Lower leg skin (tissue), 4 donors: ENCODE measurements around the gene PTPN5. TPM values are rescaled to one million over a fixed set of nuclear protein-coding genes. Genes with fewer than 3 reads are reported as not detected.

ENCODE experiments used
- DNase-seq, 2 donors: peaks; one replicate each; pipeline ENCODE4 v3.0.0-alpha.2; 2019; ENCODE audit warnings: low spot score in 2 of 2
- H3K4me3 ChIP-seq: fragments of 200-600 bp; sonication (generic); 2 replicates; pipeline ENCODE4 v1.5.1; 2017; ENCODE audit warnings: mild to moderate bottlenecking, low read depth; ENCODE audit not compliant: poor library complexity, severe bottlenecking
- POLR2A ChIP-seq, 2 donors: fragments of 450-650 bp; IDR thresholded peaks; one replicate each; pipeline ENCODE4 v1.6.1; 2016 to 2017; ENCODE audit warnings: antibody characterized with exemption in 2 of 2, mild to moderate bottlenecking in 1 of 2, moderate library complexity in 1 of 2
- WGBS, 2 donors: methylation state at CpG; one replicate each; pipeline ENCODE4 v1.1.5; 2018; 5-methylcytosine and 5-hydroxymethylcytosine counted together
- intact Hi-C: fragments of 100-400 bp; cut with DNase I; formaldehyde crosslinking; loops from one replicate; pipeline ENCODE4 v1.15.0; 2023; ENCODE audit warnings: low total_unique reads
- total RNA-seq, 4 donors: library from RNA; depleted of rRNA; stranded (reverse); fragments of >200 nt; gene quantifications; one replicate each; pipeline ENCODE4 v1.1.0, GENCODE V29; 2016
- TF ChIP-seq, protein P1 (sequence below), 3 donors: fragments of 450-650 bp; IDR thresholded peaks; one replicate each; pipeline ENCODE4 v1.5.1; 2016; ENCODE audit warnings: antibody characterized with exemption in 3 of 3, mild to moderate bottlenecking in 3 of 3, moderate library complexity in 2 of 3

PTPN5 gene
- total RNA-seq, 4 donors from 2014 or later: 0.29 to 2.7 (median 0.69) TPM; not detected in 1

DNA sequence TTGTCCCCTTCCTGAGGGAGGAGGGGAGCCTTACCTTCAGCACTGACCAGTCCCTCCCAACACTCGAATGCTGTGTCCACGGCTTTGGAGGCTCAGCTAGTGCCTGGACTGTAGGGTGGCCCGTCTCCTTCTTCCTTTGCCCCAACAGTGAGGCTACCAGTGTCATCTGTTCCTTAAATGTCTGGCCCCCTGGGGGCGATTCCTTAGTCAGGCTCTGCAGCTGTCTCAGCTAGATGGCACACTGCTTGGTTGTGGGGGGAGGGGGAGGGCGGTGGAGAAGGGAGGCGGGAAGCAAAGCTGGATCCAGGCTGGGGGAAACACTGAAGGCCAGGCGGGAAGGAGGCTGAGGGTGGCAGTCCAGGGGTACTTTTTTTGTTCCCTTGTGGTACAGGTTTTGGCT, 65.6 kb downstream of the PTPN5 start, which contains the start of gene IGSF22:
IGSF22 (minus strand) TSS at position 149 of the 400 bp plus-strand sequence. CDS start 1,952 bp downstream, outside the sequence.
- DNase-seq: no peak
- WGBS, 2 donors: 71 to 80% methylated on average over 7 of the region's 7 CpGs
- H3K4me3 ChIP-seq: no peak within 1 kb of the TSS
- intact Hi-C loops: no loop called here
- TF ChIP-seq POLR2A (IDR thresholded peaks at IDR 0.05): no peak
- TF ChIP-seq, protein P1, sequence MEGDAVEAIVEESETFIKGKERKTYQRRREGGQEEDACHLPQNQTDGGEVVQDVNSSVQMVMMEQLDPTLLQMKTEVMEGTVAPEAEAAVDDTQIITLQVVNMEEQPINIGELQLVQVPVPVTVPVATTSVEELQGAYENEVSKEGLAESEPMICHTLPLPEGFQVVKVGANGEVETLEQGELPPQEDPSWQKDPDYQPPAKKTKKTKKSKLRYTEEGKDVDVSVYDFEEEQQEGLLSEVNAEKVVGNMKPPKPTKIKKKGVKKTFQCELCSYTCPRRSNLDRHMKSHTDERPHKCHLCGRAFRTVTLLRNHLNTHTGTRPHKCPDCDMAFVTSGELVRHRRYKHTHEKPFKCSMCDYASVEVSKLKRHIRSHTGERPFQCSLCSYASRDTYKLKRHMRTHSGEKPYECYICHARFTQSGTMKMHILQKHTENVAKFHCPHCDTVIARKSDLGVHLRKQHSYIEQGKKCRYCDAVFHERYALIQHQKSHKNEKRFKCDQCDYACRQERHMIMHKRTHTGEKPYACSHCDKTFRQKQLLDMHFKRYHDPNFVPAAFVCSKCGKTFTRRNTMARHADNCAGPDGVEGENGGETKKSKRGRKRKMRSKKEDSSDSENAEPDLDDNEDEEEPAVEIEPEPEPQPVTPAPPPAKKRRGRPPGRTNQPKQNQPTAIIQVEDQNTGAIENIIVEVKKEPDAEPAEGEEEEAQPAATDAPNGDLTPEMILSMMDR (IDR thresholded peaks at IDR 0.05): no peak

DNA sequence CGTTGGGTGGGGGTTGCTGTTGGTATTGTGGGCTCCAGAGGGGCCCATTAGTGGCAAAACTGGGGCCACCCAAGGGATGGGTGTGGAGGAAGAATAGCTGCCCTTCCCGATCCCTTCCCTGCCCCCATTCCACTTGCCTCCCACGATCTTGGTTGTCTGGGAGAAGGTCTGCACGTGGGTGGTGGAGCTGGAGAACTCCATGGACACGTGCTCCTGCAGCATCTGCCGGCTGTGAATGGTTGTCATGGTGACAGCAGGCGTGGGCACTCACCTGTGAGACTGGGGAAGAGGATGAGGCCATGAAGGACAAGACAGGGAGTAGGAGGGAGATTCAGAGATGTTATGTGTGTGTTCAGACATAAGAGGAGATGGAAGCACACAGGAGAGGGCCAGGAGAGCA, 67.6 kb downstream of the PTPN5 start:
- TF ChIP-seq POLR2A (IDR thresholded peaks at IDR 0.05): no peak
- TF ChIP-seq, protein P1 (IDR thresholded peaks at IDR 0.05): no peak
- 54 to 57% methylated on average over 7 of the region's 7 CpGs for WGBS, 2 donors

DNA sequence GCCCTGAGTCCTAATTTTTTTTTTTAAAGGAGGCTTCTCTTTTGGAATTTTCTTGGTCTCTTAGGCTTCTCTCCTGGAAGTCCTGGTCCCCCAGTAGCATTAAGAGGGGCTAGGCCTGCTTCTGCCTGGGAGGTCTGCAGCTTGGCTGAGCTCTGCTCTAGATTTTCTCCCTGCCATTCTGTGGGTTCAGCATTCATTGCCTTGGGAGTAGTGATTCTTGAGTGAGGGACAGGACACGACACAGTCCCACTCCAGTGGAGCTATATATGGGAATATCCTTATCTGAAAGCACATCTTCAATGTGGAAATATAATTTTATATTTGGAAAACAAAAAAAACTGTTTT, 69.3 kb downstream of the PTPN5 start:
- no peak overlapping the region for H3K4me3 ChIP-seq
- 80 to 84% methylated on average over 1 of the region's 1 CpG for WGBS, 2 donors
- TF ChIP-seq POLR2A (IDR thresholded peaks at IDR 0.05): no peak
- TF ChIP-seq, protein P1 (IDR thresholded peaks at IDR 0.05): no peak
- DNase-seq: no peak
- intact Hi-C loops: no loop called here

More for the DNA sequence above, 67.6 kb downstream of the PTPN5 start:
- intact Hi-C loops: no loop called here
- no peak for DNase-seq
- no peak overlapping the region for H3K4me3 ChIP-seq

DNA sequence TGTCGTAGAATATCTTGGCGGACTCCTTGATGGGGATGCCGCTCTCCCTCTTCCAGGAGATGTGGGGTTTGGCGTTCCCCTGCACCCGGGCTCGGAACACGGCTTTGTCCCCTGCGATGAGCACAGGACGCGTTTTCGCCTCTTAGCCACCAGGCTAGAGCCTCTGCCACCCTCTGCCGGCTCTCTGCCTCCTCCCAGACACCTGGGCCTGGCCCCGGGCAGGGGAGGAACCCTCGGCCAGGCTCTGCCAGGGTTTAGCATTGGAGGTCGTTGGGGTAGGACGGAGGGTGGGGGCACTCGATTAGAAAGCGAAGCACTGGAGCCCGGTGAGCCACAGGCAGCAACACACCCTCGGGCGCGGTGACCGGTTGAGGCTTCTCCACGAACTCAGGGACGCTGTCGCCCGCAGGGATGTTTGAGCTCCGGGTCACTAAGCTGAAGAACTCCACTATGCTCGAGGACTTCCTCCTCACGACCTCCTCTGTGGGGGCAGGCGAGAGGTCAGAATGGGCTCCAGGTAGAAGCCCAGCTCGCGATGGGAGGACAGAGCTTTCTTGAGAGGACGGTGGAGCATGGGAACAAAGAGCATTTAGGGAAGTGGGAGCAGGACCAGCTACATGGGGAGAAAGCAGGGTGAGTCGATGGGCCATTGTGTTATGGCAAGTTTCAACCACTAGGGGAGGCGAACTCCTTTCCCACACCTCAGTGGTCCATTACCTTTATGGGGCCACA, 69.9 kb downstream of the PTPN5 start:
- peak overlapping the region; percentile 39 for H3K4me3 ChIP-seq
- intact Hi-C loops: no loop called here
- TF ChIP-seq, protein P1 (IDR thresholded peaks at IDR 0.05): peak in 1 of 3 donors; percentile 35
- TF ChIP-seq POLR2A (IDR thresholded peaks at IDR 0.05): no peak
- 4 to 5% methylated on average over 20 to 29 of the region's 36 CpGs for WGBS, 2 donors
- peak; percentile 47 to 91 for DNase-seq

DNA sequence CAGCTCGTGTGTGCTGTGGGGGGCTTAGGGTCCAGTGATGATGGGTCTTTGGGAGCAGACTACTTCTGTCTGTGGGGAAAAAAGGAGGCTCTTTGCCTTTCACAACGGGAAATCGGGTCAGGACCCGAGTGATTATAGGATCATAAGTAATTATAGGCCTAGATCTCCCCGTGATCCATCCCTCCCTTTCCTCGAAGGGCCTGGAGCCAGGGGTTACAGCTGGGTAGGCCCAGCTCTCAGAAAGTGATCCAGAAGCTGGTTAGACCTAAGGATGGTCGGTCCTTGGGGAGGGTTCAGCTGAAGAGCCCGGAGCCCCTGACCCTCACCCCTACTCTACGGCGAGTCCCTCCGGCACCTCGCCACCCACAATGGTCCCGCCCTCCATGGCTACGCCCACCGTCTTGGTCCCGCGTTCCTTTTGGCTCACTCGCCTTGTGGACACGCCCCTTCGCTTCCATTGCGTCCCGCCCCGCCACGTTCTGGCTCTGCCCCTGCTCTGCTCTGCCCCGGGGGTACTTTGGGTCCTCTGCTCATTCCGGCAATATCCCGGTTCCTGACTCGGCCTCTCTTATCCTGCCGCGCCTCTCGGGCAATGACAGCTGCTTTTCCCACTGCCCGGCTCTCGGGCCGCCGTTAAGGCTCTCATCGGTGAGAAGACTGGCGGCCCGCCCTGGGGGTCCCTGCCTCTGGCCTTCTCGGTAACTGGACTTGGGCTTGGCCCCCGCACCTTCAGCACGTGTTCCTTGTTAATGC, 70.6 kb downstream of the PTPN5 start:
- 2 to 3% methylated on average over 41 of the region's 41 CpGs for WGBS, 2 donors
- peak; percentile 81 to 96 for DNase-seq
- intact Hi-C loops: no loop called here
- TF ChIP-seq, protein P1 (IDR thresholded peaks at IDR 0.05): no peak
- no peak for TF ChIP-seq POLR2A (IDR thresholded peaks at IDR 0.05)
- H3K4me3 ChIP-seq: peak overlapping the region; percentile 39
